ENCODE measurements around the gene KCNJ6. TPM values are rescaled to one million over a fixed set of nuclear protein-coding genes. Genes with fewer than 3 reads are reported as not detected.

The KCNJ6 gene
- total and polyA plus RNA-seq, 10 of the 15 experiments (the other 5 are each of a cell fraction or from before 2014, with no cell fraction given): 0.03 to 0.07 (median 0.04) TPM; not detected in 7

DNA sequence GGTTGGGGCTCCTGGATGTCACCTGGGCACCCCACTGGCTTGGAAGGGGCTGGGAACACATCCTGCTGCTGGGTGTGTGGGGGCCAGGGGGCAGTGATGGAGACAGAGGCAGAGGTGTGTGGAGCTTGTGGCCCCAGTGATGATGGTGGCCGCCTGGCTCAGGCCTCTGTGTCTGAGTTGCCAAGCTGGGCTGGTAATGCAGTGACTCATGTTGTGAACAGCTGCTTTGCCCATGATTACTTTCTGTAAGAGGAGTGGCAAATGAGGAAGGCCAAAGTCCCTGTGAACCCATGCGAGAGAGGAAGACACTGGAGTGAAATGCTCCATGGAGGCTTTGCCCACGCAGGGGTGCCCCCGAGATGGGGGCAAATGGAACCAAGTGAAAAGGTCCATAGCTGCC, 86.8 kb downstream of the KCNJ6 start (continued):
- TF ChIP-seq, protein P1, sequence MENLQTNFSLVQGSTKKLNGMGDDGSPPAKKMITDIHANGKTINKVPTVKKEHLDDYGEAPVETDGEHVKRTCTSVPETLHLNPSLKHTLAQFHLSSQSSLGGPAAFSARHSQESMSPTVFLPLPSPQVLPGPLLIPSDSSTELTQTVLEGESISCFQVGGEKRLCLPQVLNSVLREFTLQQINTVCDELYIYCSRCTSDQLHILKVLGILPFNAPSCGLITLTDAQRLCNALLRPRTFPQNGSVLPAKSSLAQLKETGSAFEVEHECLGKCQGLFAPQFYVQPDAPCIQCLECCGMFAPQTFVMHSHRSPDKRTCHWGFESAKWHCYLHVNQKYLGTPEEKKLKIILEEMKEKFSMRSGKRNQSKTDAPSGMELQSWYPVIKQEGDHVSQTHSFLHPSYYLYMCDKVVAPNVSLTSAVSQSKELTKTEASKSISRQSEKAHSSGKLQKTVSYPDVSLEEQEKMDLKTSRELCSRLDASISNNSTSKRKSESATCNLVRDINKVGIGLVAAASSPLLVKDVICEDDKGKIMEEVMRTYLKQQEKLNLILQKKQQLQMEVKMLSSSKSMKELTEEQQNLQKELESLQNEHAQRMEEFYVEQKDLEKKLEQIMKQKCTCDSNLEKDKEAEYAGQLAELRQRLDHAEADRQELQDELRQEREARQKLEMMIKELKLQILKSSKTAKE (IDR thresholded peaks at IDR 0.05; ENCODE audit: low read depth, poor library complexity, severe bottlenecking): no peak
- no peak for TF ChIP-seq BCL11A (IDR thresholded peaks at IDR 0.05; ENCODE audit: low read depth, low read length)
- TF ChIP-seq TCF3 (IDR thresholded peaks at IDR 0.05; ENCODE audit: borderline replicate concordance, insufficient read depth, low read depth, low read length): no peak
- TF ChIP-seq POLR2AphosphoS5 (IDR thresholded peaks at IDR 0.05; ENCODE audit: low read length): no peak
- TF ChIP-seq GABPA (IDR thresholded peaks at IDR 0.05; ENCODE audit: low read depth): no peak

DNA sequence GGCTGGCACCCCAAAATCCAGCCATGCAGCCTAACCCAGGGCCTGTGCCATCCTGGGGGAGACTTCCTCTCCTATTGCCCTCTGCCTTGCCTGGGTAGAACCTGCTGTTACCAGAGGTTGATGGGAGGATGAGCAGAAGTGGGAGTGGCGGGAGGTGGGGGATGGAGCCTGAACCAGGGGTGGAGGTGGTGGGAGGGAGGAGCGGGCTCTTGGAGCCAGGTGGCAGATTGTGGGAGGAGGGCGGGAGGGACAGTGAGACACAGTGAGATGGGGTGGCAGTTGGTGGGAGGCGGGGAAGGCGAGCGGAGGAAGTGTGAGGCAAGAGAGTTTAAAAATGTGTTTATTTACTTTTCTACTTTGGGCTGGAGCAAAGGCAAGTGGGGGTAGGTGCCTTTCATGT, 87.3 kb downstream of the KCNJ6 start:
- H3K27me3 ChIP-seq (replicated peaks in 1 of 2; ENCODE audit: control insufficient read depth in 2 of 2, insufficient read depth in 2 of 2, low read length in 1 of 2): no peaks in the 10 kb centered on the region; a peak in 1 of 4 replicates
- no peak overlapping the region for H3K27ac ChIP-seq (ENCODE audit: control insufficient read depth, insufficient read depth)
- no peaks in the 10 kb centered on the region for H3K36me3 ChIP-seq (ENCODE audit: control insufficient read depth in 2 of 2, insufficient read depth in 2 of 2, low read length in 1 of 2)
- no peaks in the 10 kb centered on the region; the same call in 2 of the 3 replicates for H3K9me3 ChIP-seq (replicated peaks; ENCODE audit: control insufficient read depth, insufficient read depth, low read length)
- POLR2A ChIA-PET: no interaction called here
- 0% methylated on average over 3 of the region's 6 CpGs for WGBS (ENCODE audit: insufficient coverage, insufficient replicate concordance, low lambda C conversion rate, missing lambda C conversion rate)
- intact Hi-C loops (cut with micrococcal nuclease; ENCODE audit: unreplicated experiment) (no loop called here), in situ Hi-C loops (cut with MboI) (no loop called here)
- no TSS peak for BruUV-seq (replicated peaks)
- TF ChIP-seq ZNF384 (IDR thresholded peaks at IDR 0.05; ENCODE audit: borderline replicate concordance, low read depth, low read length): no peak
- no peak for TF ChIP-seq RBBP5 (conservative IDR thresholded peaks at IDR 0.05)
- no peak for TF ChIP-seq CHD4 (IDR thresholded peaks at IDR 0.05)
- TF ChIP-seq PML (IDR thresholded peaks at IDR 0.05; ENCODE audit: low read length): no peak
- TF ChIP-seq, protein P2, sequence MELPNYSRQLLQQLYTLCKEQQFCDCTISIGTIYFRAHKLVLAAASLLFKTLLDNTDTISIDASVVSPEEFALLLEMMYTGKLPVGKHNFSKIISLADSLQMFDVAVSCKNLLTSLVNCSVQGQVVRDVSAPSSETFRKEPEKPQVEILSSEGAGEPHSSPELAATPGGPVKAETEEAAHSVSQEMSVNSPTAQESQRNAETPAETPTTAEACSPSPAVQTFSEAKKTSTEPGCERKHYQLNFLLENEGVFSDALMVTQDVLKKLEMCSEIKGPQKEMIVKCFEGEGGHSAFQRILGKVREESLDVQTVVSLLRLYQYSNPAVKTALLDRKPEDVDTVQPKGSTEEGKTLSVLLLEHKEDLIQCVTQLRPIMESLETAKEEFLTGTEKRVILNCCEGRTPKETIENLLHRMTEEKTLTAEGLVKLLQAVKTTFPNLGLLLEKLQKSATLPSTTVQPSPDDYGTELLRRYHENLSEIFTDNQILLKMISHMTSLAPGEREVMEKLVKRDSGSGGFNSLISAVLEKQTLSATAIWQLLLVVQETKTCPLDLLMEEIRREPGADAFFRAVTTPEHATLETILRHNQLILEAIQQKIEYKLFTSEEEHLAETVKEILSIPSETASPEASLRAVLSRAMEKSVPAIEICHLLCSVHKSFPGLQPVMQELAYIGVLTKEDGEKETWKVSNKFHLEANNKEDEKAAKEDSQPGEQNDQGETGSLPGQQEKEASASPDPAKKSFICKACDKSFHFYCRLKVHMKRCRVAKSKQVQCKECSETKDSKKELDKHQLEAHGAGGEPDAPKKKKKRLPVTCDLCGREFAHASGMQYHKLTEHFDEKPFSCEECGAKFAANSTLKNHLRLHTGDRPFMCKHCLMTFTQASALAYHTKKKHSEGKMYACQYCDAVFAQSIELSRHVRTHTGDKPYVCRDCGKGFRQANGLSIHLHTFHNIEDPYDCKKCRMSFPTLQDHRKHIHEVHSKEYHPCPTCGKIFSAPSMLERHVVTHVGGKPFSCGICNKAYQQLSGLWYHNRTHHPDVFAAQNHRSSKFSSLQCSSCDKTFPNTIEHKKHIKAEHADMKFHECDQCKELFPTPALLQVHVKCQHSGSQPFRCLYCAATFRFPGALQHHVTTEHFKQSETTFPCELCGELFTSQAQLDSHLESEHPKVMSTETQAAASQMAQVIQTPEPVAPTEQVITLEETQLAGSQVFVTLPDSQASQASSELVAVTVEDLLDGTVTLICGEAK (IDR thresholded peaks at IDR 0.05; ENCODE audit: borderline replicate concordance): no peak
- no peak for TF ChIP-seq ZNF217 (IDR thresholded peaks at IDR 0.05)
- TF ChIP-seq, protein P3, sequence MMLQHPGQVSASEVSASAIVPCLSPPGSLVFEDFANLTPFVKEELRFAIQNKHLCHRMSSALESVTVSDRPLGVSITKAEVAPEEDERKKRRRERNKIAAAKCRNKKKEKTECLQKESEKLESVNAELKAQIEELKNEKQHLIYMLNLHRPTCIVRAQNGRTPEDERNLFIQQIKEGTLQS (IDR thresholded peaks at IDR 0.05; ENCODE audit: borderline replicate concordance, extremely low read depth, low read depth, low read length): no peak
- no peak for TF ChIP-seq NR2C2 (IDR thresholded peaks at IDR 0.05; ENCODE audit: borderline replicate concordance, control insufficient read depth, insufficient read length, low read depth)
- no peak for TF ChIP-seq CHD2 (IDR thresholded peaks at IDR 0.05; ENCODE audit: borderline replicate concordance, low read depth, low read length)
- DNase-seq (ENCODE audit: low read depth, low spot score): no peak
- no peaks in the 10 kb centered on the region for H3K79me2 ChIP-seq (ENCODE audit: control insufficient read depth, insufficient read depth, low read length)
- H3K4me1 ChIP-seq (ENCODE audit: control insufficient read depth, insufficient read depth, low read length): no peaks in the 10 kb centered on the region
- no peak for FAIRE-seq
- SMC1A ChIA-PET (ENCODE audit: uncharacterized antibody, unreplicated experiment): interaction anchor here (0.9 kb wide), 1 partner anchor 37 kb away, joined by 3 read pairs; no protein-coding TSS in a partner anchor
- H3K4me3 ChIP-seq: no peak overlapping the region
- CTCF ChIA-PET: interaction anchor here (0.8 kb wide), 1 partner anchor 37 kb away, joined by 3 read pairs; no protein-coding TSS in a partner anchor
- no peak overlapping the region for H3K4me2 ChIP-seq (ENCODE audit: control insufficient read depth, insufficient read depth)
- no peaks in the 10 kb centered on the region for H4K20me1 ChIP-seq (ENCODE audit: control insufficient read depth, insufficient read depth)
- RAD21 ChIA-PET (ENCODE audit: unreplicated experiment): interaction anchor here (2.1 kb wide), 1 partner anchor 36 kb away, joined by 5 read pairs; no protein-coding TSS in a partner anchor
- no peak for ATAC-seq
- H2AFZ ChIP-seq (ENCODE audit: control insufficient read depth, low read depth, low read length): no peak overlapping the region
- H3K9ac ChIP-seq (ENCODE audit: control insufficient read depth, insufficient read depth, low read length): no peak overlapping the region

Measured in GM12878 (cell line).